Brain microvascular endothelial cell (primary cell): Measurements from ENCODE around the gene GSG1L.

Experiments used
- DNase-seq: peaks from one replicate; pipeline ENCODE4 v3.0.0-alpha.2; 2020
- H3K27ac ChIP-seq: fragments of 250-450 bp; sonication (Bioruptor Pico); 2 replicates; pipeline ENCODE4 v1.5.1; 2020; ENCODE audit warnings: mild to moderate bottlenecking, moderate library complexity
- H3K27me3 ChIP-seq: fragments of 250-450 bp; sonication (Bioruptor Pico); replicated peaks from 2 replicates; pipeline ENCODE4 v1.5.1; 2020; ENCODE audit warnings: mild to moderate bottlenecking
- H3K36me3 ChIP-seq: fragments of 250-450 bp; sonication (Bioruptor Pico); replicated peaks from 2 replicates; pipeline ENCODE4 v1.5.1; 2020; ENCODE audit warnings: mild to moderate bottlenecking
- H3K4me3 ChIP-seq: 2 replicates; pipeline ENCODE4 v1.5.1; 2011; ENCODE audit warnings: low read depth, mild to moderate bottlenecking, control low read depth, low read length, moderate library complexity
- CTCF ChIP-seq: IDR thresholded peaks from 2 replicates; pipeline ENCODE4 v1.5.1; 2011; ENCODE audit warnings: low read depth, mild to moderate bottlenecking, moderate library complexity, low read length, control low read depth, inconsistent platforms; ENCODE audit errors: missing control alignments
- in situ Hi-C: cut with HindIII; loops from 2 replicates; pipeline ENCODE4 v1.10.0; 2017; ENCODE audit warnings: low sequenced_read_pairs, low pct_ligation_motif_present

The GSG1L gene

GRCh38 chr16:27973678-27974077 lies 89.8 kb downstream of the GSG1L start:
- Histone ChIP-seq H3K4me3 (no peak overlapping the region), H3K36me3 (no peaks in the 10 kb centered on the region), H3K27me3 (no peaks in the 10 kb centered on the region), H3K27ac (no peak overlapping the region)
- in situ Hi-C loops, result no loop called here
- no peak for DNase-seq
- no peak for TF ChIP-seq CTCF

- in situ Hi-C loops, result no loop called here
- H3K36me3 ChIP-seq, result no peaks in the 10 kb centered on the region
- peak; percentile 12 for DNase-seq
- no peaks in the 10 kb centered on the region for H3K27me3 ChIP-seq
- H3K27ac ChIP-seq, result no peak overlapping the region
- H3K4me3 ChIP-seq, result no peak overlapping the region
- TF ChIP-seq CTCF, result peak; percentile 61
These were observed 91.0 kb downstream of the GSG1L start for GRCh38 chr16:27972500-27972899.

- in situ Hi-C loops, result no loop called here
- no peak overlapping the region for H3K4me3 ChIP-seq
- TF ChIP-seq CTCF, result no peak
- no peaks in the 10 kb centered on the region for H3K36me3 ChIP-seq
- H3K27ac ChIP-seq, result no peak overlapping the region
- H3K27me3 ChIP-seq, result no peaks in the 10 kb centered on the region
- no peak for DNase-seq
These were observed 93.9 kb downstream of the GSG1L start for GRCh38 chr16:27969574-27969973.

- no peak for DNase-seq
- H3K4me3 ChIP-seq, result no peak overlapping the region
- no peak overlapping the region for H3K27ac ChIP-seq
- H3K27me3 ChIP-seq, result no peaks in the 10 kb centered on the region
- H3K36me3 ChIP-seq, result no peaks in the 10 kb centered on the region
- in situ Hi-C loops, result no loop called here
- TF ChIP-seq CTCF, result no peak
These were observed 96.3 kb downstream of the GSG1L start for GRCh38 chr16:27967169-27967568.

- Histone ChIP-seq H3K4me3 (no peak overlapping the region), H3K27me3 (no peaks in the 10 kb centered on the region), H3K27ac (no peak overlapping the region), H3K36me3 (no peaks in the 10 kb centered on the region)
- DNase-seq, result no peak
- TF ChIP-seq CTCF, result no peak
- in situ Hi-C loops, result no loop called here
These were observed 96.8 kb downstream of the GSG1L start for GRCh38 chr16:27966756-27967155.

- no peak for TF ChIP-seq CTCF
- H3K36me3 ChIP-seq, result no peaks in the 10 kb centered on the region
- H3K4me3 ChIP-seq, result no peak overlapping the region
- no peaks in the 10 kb centered on the region for H3K27me3 ChIP-seq
- in situ Hi-C loops, result no loop called here
- DNase-seq, result no peak
- no peak overlapping the region for H3K27ac ChIP-seq
These were observed 97.7 kb downstream of the GSG1L start for GRCh38 chr16:27965801-27966200.
